ENCODE measurements around the gene ING5. TPM values are rescaled to one million over a fixed set of nuclear protein-coding genes. Genes with fewer than 3 reads are reported as not detected.
A peak's percentile ranks its signal among the peaks of the same experiment; 100 is the strongest.

The ING5 gene
- total and polyA plus RNA-seq, 2 donors (not counting 3 experiments of a cell fraction or from before 2014, with no cell fraction given): 24.5 to 33.4 TPM

DNA sequence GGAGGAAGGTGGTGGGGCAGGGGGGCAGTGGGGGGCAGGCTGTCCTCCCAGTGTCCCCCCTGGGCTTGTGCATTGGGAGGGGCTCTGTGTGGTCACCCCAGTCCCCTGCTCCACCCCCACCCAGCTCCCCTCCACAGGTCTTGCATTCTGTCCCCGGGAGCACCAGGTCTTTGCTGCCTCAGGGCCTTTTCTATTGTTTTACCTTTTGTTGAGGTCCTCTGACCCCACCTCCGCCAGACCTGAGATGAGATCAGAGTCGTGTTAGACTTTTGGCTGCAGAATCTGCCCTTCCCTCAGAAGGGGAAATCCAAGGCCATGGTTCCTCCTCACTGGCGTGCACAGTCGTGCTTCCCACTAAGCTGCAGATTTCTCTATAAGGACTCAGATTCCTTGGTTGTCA is 43.5 kb upstream of the ING5 start:
- no peak overlapping the region for H3K4me3 ChIP-seq (replicated peaks in 1 of 3; ENCODE audit: insufficient read depth in 1 of 3, low read depth in 1 of 3, low read length in 3 of 3)
- dilution Hi-C loops (cut with MboI; ENCODE audit: extremely low pct_ligation_motif_present, low sequenced_read_pairs): no loop called here
- POLR2A ChIA-PET: no interaction called here
- intact Hi-C loops (cut with micrococcal nuclease): loop anchor here (2.0 kb wide), 1 partner anchor 149 kb away; the partner anchor contains the start of gene STK25
- H3K4me1 ChIP-seq (ENCODE audit: control insufficient read depth, extremely low read depth, insufficient read depth, low read length): no peaks in the 10 kb centered on the region
- H3K36me3 ChIP-seq (ENCODE audit: control insufficient read depth in 2 of 2, extremely low read depth in 1 of 2, insufficient read depth in 2 of 2, low read length in 2 of 2): peaks cover 12 to 46% of the 10 kb centered on the region in 2 experiments
- H3K4me2 ChIP-seq (ENCODE audit: insufficient read depth, low read length): no peak overlapping the region
- no peaks in the 10 kb centered on the region for H4K20me1 ChIP-seq (replicated peaks; ENCODE audit: control insufficient read depth, extremely low read depth, insufficient read depth, low read length)
- BruUV-seq (replicated peaks): no TSS peak
- CTCF ChIA-PET: interaction anchor here (0.6 to 2.2 kb wide), 6 partner anchors 22 to 807 kb away, joined by 3 to 10 read pairs (median 6); partner anchors contain the start of gene STK25
- H3K27me3 ChIP-seq (ENCODE audit: control insufficient read depth in 2 of 2, insufficient read depth in 2 of 2, low read length in 2 of 2): no peaks in the 10 kb centered on the region
- H3K9me3 ChIP-seq (replicated peaks; ENCODE audit: control insufficient read depth, insufficient read depth, low read length): no peaks in the 10 kb centered on the region
- DNase-seq (ENCODE audit: low read depth, low spot score): no peak
- TF ChIP-seq, protein P1, sequence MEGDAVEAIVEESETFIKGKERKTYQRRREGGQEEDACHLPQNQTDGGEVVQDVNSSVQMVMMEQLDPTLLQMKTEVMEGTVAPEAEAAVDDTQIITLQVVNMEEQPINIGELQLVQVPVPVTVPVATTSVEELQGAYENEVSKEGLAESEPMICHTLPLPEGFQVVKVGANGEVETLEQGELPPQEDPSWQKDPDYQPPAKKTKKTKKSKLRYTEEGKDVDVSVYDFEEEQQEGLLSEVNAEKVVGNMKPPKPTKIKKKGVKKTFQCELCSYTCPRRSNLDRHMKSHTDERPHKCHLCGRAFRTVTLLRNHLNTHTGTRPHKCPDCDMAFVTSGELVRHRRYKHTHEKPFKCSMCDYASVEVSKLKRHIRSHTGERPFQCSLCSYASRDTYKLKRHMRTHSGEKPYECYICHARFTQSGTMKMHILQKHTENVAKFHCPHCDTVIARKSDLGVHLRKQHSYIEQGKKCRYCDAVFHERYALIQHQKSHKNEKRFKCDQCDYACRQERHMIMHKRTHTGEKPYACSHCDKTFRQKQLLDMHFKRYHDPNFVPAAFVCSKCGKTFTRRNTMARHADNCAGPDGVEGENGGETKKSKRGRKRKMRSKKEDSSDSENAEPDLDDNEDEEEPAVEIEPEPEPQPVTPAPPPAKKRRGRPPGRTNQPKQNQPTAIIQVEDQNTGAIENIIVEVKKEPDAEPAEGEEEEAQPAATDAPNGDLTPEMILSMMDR (IDR thresholded peaks at IDR 0.05; ENCODE audit: extremely low read depth in 1 of 2, insufficient read depth in 1 of 2, low read depth in 1 of 2, low read length in 2 of 2): no peak
- no peak for TF ChIP-seq POLR2A (IDR thresholded peaks at IDR 0.05; ENCODE audit: low read depth, low read length)
- TF ChIP-seq, protein P2, sequence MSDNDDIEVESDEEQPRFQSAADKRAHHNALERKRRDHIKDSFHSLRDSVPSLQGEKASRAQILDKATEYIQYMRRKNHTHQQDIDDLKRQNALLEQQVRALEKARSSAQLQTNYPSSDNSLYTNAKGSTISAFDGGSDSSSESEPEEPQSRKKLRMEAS (IDR thresholded peaks at IDR 0.05; ENCODE audit: insufficient read depth, insufficient read length): no peak
- TF ChIP-seq JUN (IDR thresholded peaks at IDR 0.05; ENCODE audit: borderline replicate concordance, insufficient read depth, insufficient read length, low read depth): no peak
- FAIRE-seq: no peak
- H3K27ac ChIP-seq (ENCODE audit: insufficient read depth, low read depth, low read length): no peak overlapping the region
- H3K79me2 ChIP-seq (ENCODE audit: control insufficient read depth, insufficient read depth, low read length): no peaks in the 10 kb centered on the region
- H3K9ac ChIP-seq (replicated peaks; ENCODE audit: extremely low read depth, insufficient read depth, low read length): no peak overlapping the region
- no peak overlapping the region for H2AFZ ChIP-seq (ENCODE audit: low read depth, low read length)
- no peaks in the 10 kb centered on the region for H3K9me1 ChIP-seq (replicated peaks; ENCODE audit: control insufficient read depth, extremely low read depth, insufficient read depth, low read length)

DNA sequence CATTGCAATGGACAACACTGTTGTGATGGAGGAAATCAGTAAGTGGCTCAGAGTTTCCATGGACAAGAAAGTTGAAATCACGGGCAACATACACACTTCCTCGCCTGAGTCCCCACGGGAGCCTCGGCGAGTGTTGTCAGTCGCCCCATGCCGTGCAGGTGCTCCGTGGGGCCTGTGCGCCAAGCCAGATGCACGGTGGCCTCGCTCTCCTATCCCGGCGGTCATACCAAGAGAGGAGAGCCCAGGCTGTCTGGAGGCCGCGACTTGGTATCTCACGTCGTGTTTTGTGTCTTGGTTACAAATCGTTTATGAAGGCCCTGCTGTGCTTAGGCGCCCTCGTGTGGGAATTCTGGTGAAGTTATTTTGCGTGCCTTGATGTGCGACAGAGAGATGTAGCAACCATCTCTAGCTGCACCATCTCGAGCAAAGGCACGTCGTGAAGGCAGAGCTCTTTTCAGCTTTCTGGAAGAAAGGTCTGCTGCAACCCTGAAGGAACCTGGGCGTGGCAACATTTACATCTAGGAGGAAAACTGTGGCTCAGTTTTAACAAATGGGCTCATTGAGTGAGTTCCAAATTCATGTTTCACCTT is 42.6 kb upstream of the ING5 start:
- BruUV-seq (replicated peaks): no TSS peak
- Histone ChIP-seq H3K79me2 (ENCODE audit: control insufficient read depth, insufficient read depth, low read length) (no peaks in the 10 kb centered on the region), H3K4me1 (ENCODE audit: control insufficient read depth, extremely low read depth, insufficient read depth, low read length) (no peaks in the 10 kb centered on the region), H3K4me2 (ENCODE audit: insufficient read depth, low read length) (no peak overlapping the region), H4K20me1 (replicated peaks; ENCODE audit: control insufficient read depth, extremely low read depth, insufficient read depth, low read length) (no peaks in the 10 kb centered on the region), H3K27ac (ENCODE audit: insufficient read depth, low read depth, low read length) (no peak overlapping the region), H3K9ac (replicated peaks; ENCODE audit: extremely low read depth, insufficient read depth, low read length) (no peak overlapping the region), H3K4me3 (replicated peaks in 1 of 3; ENCODE audit: insufficient read depth in 1 of 3, low read depth in 1 of 3, low read length in 3 of 3) (no peak overlapping the region), H3K9me3 (replicated peaks; ENCODE audit: control insufficient read depth, insufficient read depth, low read length) (no peaks in the 10 kb centered on the region), H2AFZ (ENCODE audit: low read depth, low read length) (no peak overlapping the region), H3K9me1 (replicated peaks; ENCODE audit: control insufficient read depth, extremely low read depth, insufficient read depth, low read length) (no peaks in the 10 kb centered on the region), H3K36me3 (ENCODE audit: control insufficient read depth in 2 of 2, extremely low read depth in 1 of 2, insufficient read depth in 2 of 2, low read length in 2 of 2) (peaks cover 12 to 43% of the 10 kb centered on the region in 2 experiments), H3K27me3 (ENCODE audit: control insufficient read depth in 2 of 2, insufficient read depth in 2 of 2, low read length in 2 of 2) (no peaks in the 10 kb centered on the region)
- FAIRE-seq (peak; percentile 86), DNase-seq (ENCODE audit: low read depth, low spot score) (peak; percentile 71)
- ChIA-PET CTCF (interaction anchor here (0.6 to 2.2 kb wide), 19 partner anchors 9 to 808 kb away, joined by 3 to 10 read pairs (median 4); partner anchors contain the start of genes ATG4B, DTYMK and STK25), POLR2A (no interaction called here)
- dilution Hi-C loops (cut with MboI; ENCODE audit: extremely low pct_ligation_motif_present, low sequenced_read_pairs): no loop called here
- no peak for TF ChIP-seq EZH2 (IDR thresholded peaks at IDR 0.05; ENCODE audit: borderline replicate concordance, low read depth, low read length, severe bottlenecking)
- TF ChIP-seq, protein P1 (IDR thresholded peaks at IDR 0.05; ENCODE audit: extremely low read depth in 1 of 2, insufficient read depth in 1 of 2, low read depth in 1 of 2, low read length in 2 of 2): peak; percentile 60 to 70
- intact Hi-C loops (cut with micrococcal nuclease): loop anchor here (1.0 to 2.0 kb wide), 2 partner anchors 150 to 808 kb away; partner anchors contain the start of gene STK25

Measured in endothelial cell of umbilical vein (primary cell).